Measurements from ENCODE around the gene DNMBP.
A peak's percentile ranks its signal among the peaks of the same experiment; 100 is the strongest.
"Not testable (repeated sequence)": the region's sequence is repeated elsewhere in the genome, so short reads cannot be mapped to it uniquely, and the experiment has no call there.

The DNMBP gene

GRCh38 chr10:99943908-99944307 is 65.8 kb downstream of the DNMBP start:
- DNase-seq, result no peak

GRCh38 chr10:99941942-99942820 is 67.6 kb downstream of the DNMBP start:
- DNase-seq, result no peak

GRCh38 chr10:99938563-99938962 is 71.2 kb downstream of the DNMBP start:
- peak; percentile 16 for DNase-seq

- no peak for DNase-seq
Measured at GRCh38 chr10:99937630-99938029, 72.1 kb downstream of the DNMBP start.

GRCh38 chr10:99932203-99932957 is 77.4 kb downstream of the DNMBP start:
- DNase-seq, result not testable (repeated sequence)

- DNase-seq, result no peak
Measured at GRCh38 chr10:99930731-99931550, 78.8 kb downstream of the DNMBP start.

- DNase-seq, result no peak
Measured at GRCh38 chr10:99929360-99929759, 80.4 kb downstream of the DNMBP start.

GRCh38 chr10:99927721-99928280 is 81.9 kb downstream of the DNMBP start:
- DNase-seq, result no peak

- no peak for DNase-seq
Measured at GRCh38 chr10:99926925-99927720, 82.6 kb downstream of the DNMBP start.

GRCh38 chr10:99924451-99925255 is 85.1 kb downstream of the DNMBP start:
- no peak for DNase-seq

- no peak for DNase-seq
Measured at GRCh38 chr10:99921948-99922347, 87.8 kb downstream of the DNMBP start.

GRCh38 chr10:99920901-99921300 is 88.8 kb downstream of the DNMBP start:
- DNase-seq, result no peak

GRCh38 chr10:99920486-99920885 is 89.3 kb downstream of the DNMBP start:
- no peak for DNase-seq

- no peak for DNase-seq
Measured at GRCh38 chr10:99917963-99918825, 91.6 kb downstream of the DNMBP start.

GRCh38 chr10:99916776-99917175 is 93.0 kb downstream of the DNMBP start:
- no peak for DNase-seq

- no peak for DNase-seq
Measured at GRCh38 chr10:99915414-99915813, 94.3 kb downstream of the DNMBP start.

- DNase-seq, result no peak
Measured at GRCh38 chr10:99914236-99914635, 95.5 kb downstream of the DNMBP start.

GRCh38 chr10:99913831-99914235 is 95.9 kb downstream of the DNMBP start:
- no peak for DNase-seq

- DNase-seq, result no peak
Measured at GRCh38 chr10:99912041-99912440, 97.7 kb downstream of the DNMBP start.

GRCh38 chr10:99908512-99908911 is 101.2 kb downstream of the DNMBP start:
- no peak for DNase-seq

Data from NCI-H345 (cell line).